ENCODE measurements around the gene COPS6. TPM values are rescaled to one million over a fixed set of nuclear protein-coding genes. Genes with fewer than 3 reads are reported as not detected.

The COPS6 gene
- total and polyA plus RNA-seq, 4 experiments from 2014 or later: 85.5 to 261 (median 122) TPM

DNA sequence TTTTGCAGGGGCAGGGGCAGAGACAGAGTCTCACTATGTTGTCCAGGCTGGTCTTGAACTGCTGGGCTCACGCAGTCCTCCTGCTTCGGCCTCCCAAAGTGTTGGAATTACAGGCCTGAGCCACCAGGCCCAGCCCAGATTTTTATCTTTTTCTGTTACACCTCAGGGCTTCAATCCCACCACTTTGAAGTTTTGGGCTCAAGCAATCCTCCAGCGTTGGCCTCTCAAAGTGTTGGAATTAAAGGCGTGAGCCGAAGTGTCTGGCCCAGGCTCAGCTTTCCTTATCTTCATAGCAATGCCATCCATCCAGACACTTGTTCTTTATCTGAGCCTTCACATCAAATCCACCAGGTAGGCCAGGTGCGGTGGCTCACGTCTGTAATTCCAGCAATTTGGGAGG lies 26.3 kb downstream of the COPS6 start:
- Mint-ChIP-seq H3K27me3 (no peaks in the 10 kb centered on the region), H3K36me3 (peaks cover 20 to 45% of the 10 kb centered on the region in 2 donors), H3K4me1 (peaks cover 2 to 22% (median 16%) of the 10 kb centered on the region in 4 donors), H3K27ac (no peak overlapping the region), H3K4me3 (no peak overlapping the region), H3K9me3 (peaks cover 0 to 3% (median 0%) of the 10 kb centered on the region in 8 donors)
- CTCF ChIA-PET (ENCODE audit: partially characterized antibody): interaction anchor here (2.4 kb wide), 1 partner anchor 16 kb away, joined by 7 read pairs; no protein-coding TSS in a partner anchor
- intact Hi-C loops (cut with micrococcal nuclease): no loop called here
- H3K4me3 ChIP-seq (ENCODE audit: low read length in 2 of 2): no peak overlapping the region
- H3K27ac ChIP-seq (ENCODE audit: low read depth, low read length): no peak overlapping the region
- no peaks in the 10 kb centered on the region for H3K27me3 ChIP-seq (ENCODE audit: insufficient read depth, low read length)
- H3K36me3 ChIP-seq (ENCODE audit: insufficient read depth, low read length): peaks cover 22% of the 10 kb centered on the region
- no peaks in the 10 kb centered on the region for H3K9me3 ChIP-seq (ENCODE audit: control insufficient read depth in 1 of 2, low read length in 2 of 2)
- no peak for DNase-seq
- POLR2A ChIA-PET (ENCODE audit: partially characterized antibody): interaction anchor here (1.3 to 5.6 kb wide), 2 partner anchors 11 to 14 kb away, joined by 5 to 20 read pairs; partner anchors contain the start of genes AP4M1, MBLAC1 and MCM7
- H3K4me1 ChIP-seq (ENCODE audit: insufficient read depth, low read length): peaks cover 10% of the 10 kb centered on the region

GRCh38 chr7:100118388-100119071 lies 29.8 kb downstream of the COPS6 start:
- peak overlapping the region; percentile 95 to 100 (median 99) for H3K27ac Mint-ChIP-seq
- Histone ChIP-seq H3K4me3 (ENCODE audit: low read length in 2 of 2) (peak overlapping the region; percentile 89 to 95), H3K27ac (ENCODE audit: low read depth, low read length) (peak overlapping the region; percentile 80), H3K4me1 (ENCODE audit: insufficient read depth, low read length) (peaks cover 26% of the 10 kb centered on the region), H3K36me3 (ENCODE audit: insufficient read depth, low read length) (peaks cover under 1% of the 10 kb centered on the region), H3K9me3 (ENCODE audit: control insufficient read depth in 1 of 2, low read length in 2 of 2) (no peaks in the 10 kb centered on the region), H3K27me3 (ENCODE audit: insufficient read depth, low read length) (no peaks in the 10 kb centered on the region)
- ChIA-PET CTCF (ENCODE audit: partially characterized antibody) (interaction anchor here (0.7 kb wide), 1 partner anchor 11 kb away, joined by 3 read pairs; no protein-coding TSS in a partner anchor), POLR2A (ENCODE audit: partially characterized antibody) (interaction anchor here (1.3 to 3.0 kb wide), 2 partner anchors 16 to 18 kb away, joined by 3 to 10 read pairs; partner anchors contain the start of gene AP4M1)
- intact Hi-C loops (cut with micrococcal nuclease): loop anchor here (1.0 kb wide), 3 partner anchors 9 to 37 kb away; partner anchors contain the start of genes AP4M1, MCM7 and ZNF3
- H3K27me3 Mint-ChIP-seq: no peaks in the 10 kb centered on the region
- peaks cover 3 to 36% of the 10 kb centered on the region in 2 donors for H3K36me3 Mint-ChIP-seq
- H3K9me3 Mint-ChIP-seq: peaks cover 0 to 3% (median 0%) of the 10 kb centered on the region in 8 donors
- peaks cover 7 to 39% (median 25%) of the 10 kb centered on the region in 4 donors for H3K4me1 Mint-ChIP-seq
- peak overlapping the region; percentile 94 to 99 (median 96) for H3K4me3 Mint-ChIP-seq
- DNase-seq: no peak

DNA sequence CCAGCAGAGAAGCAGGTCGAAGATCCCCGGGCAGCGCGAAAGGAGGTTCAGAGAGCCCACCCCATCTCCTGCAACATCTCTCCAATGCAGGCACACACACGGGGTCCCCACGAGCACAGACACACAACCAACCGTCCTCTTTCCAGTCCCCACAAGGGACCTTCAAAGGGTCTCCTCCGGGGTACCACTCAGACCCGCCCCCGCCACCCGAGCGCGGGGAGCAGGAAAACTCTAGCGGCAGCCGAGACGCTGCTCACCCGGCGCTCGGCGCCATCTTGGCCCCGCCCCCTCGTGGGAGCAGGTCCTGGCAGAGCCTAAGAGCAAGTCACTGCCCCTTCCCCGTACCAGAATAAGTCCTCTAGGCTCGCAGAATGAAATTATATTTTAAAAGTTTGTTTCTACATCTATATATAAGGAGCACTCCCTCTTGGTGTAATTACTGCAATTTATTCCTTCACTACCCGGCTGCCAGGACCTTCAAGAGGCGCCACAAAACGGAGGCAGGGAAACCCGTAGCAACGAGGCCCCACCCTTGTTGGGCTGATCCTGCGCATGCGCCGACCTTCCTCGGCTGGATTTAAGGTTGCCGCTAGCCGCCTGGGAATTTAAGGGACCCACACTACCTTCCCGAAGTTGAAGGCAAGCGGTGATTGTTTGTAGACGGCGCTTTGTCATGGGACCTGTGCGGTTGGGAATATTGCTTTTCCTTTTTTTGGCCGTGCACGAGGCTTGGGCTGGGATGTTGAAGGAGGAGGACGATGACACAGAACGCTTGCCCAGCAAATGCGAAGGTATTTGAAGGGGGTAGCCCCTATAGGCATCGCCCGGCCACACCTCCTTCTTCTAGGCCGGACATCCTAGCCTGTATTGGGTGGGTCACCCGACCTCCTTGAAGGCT lies 30.6 kb downstream of the COPS6 start, which contains the start of the genes CNPY4 and TAF6:
Gene CNPY4 (plus strand): TSS at position 563 of the 898 bp plus-strand sequence. CDS start 111 bp downstream, at position 674.
Gene TAF6 (minus strand): TSS at position 287 of the 898 bp plus-strand sequence. CDS start 5,149 bp downstream, outside the sequence.
- Histone ChIP-seq H3K4me3 (ENCODE audit: low read length in 2 of 2) (peak within 1 kb of the TSS; percentile 89 to 95), H3K36me3 (ENCODE audit: insufficient read depth, low read length) (peaks cover 2% of the 10 kb centered on the region), H3K27ac (ENCODE audit: low read depth, low read length) (peak within 1 kb of the TSS; percentile 80), H3K4me1 (ENCODE audit: insufficient read depth, low read length) (peaks cover 26% of the 10 kb centered on the region), H3K27me3 (ENCODE audit: insufficient read depth, low read length) (no peaks in the 10 kb centered on the region), H3K9me3 (ENCODE audit: control insufficient read depth in 1 of 2, low read length in 2 of 2) (no peaks in the 10 kb centered on the region)
- DNase-seq: peak; percentile 96
- Mint-ChIP-seq H3K4me1 (peaks cover 8 to 41% (median 27%) of the 10 kb centered on the region in 4 donors), H3K27ac (peak within 1 kb of the TSS; percentile 95 to 100 (median 99)), H3K4me3 (peak within 1 kb of the TSS; percentile 94 to 99 (median 96)), H3K36me3 (peaks cover 3 to 37% of the 10 kb centered on the region in 2 donors), H3K27me3 (no peaks in the 10 kb centered on the region), H3K9me3 (peaks cover 0 to 3% (median 0%) of the 10 kb centered on the region in 8 donors)
- CTCF ChIA-PET (ENCODE audit: partially characterized antibody): interaction anchor here (1.1 to 3.5 kb wide), 5 partner anchors 11 to 288 kb away, joined by 3 to 21 read pairs (median 3); no protein-coding TSS in a partner anchor
- POLR2A ChIA-PET (ENCODE audit: partially characterized antibody): interaction anchor here (0.7 to 7.9 kb wide), 17 partner anchors 10 to 470 kb away, joined by 3 to 175 read pairs (median 6); partner anchors contain the start of genes AP4M1, COPS6, LAMTOR4 and MCM7
- intact Hi-C loops (cut with micrococcal nuclease): loop anchor here (1.0 kb wide), 3 partner anchors 8 to 38 kb away; partner anchors contain the start of genes AP4M1, MCM7 and ZNF3

DNA sequence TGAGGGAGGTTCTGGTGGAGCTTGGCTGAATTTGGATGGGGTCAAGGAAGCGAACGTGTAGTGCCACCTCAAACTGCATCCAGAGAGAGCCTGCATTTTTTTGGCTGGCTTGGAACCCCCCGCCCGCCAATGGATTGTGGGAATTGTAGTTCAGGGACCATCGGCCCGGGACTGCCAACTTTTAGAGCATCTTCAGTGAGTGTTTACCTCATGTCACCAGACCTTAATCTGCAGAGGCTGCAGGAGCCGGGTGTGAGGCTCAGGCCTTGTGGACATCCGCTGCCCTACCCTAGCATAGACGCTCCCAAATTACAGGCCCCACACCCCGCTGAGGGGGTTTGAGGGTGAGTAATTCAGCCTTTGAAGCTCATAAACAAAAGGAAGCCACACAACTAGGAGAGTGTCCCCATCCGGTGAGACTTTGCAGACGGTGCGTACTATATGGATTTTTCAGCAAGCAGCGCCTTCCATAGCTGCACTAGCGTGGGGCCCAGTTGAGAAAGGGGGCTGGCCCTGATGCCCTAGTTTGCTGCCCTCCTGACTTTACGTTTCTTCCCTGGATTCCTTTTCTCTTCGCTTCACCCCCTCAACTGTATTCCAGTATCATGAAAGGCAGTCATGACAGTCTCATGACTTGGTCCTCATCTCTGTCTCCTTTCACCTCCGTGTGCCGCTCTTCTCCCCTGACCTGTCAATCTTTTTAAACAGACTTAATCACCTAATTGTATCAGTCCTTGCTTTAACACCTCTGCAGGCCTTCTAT lies 31.4 kb downstream of the COPS6 start:
- Mint-ChIP-seq H3K4me3 (peak overlapping the region; percentile 94 to 99 (median 96)), H3K9me3 (peaks cover 0 to 3% (median 0%) of the 10 kb centered on the region in 8 donors), H3K36me3 (peaks cover 3 to 45% of the 10 kb centered on the region in 2 donors), H3K27ac (peak overlapping the region; percentile 95 to 100 (median 99)), H3K4me1 (peaks cover 14 to 49% (median 34%) of the 10 kb centered on the region in 4 donors), H3K27me3 (no peaks in the 10 kb centered on the region)
- DNase-seq: peak; percentile 78 to 88 (median 81)
- POLR2A ChIA-PET (ENCODE audit: partially characterized antibody): interaction anchor here (0.7 to 7.9 kb wide), 18 partner anchors 9 to 469 kb away, joined by 3 to 175 read pairs (median 6); partner anchors contain the start of genes AP4M1, COPS6, LAMTOR4 and MCM7
- intact Hi-C loops (cut with micrococcal nuclease): loop anchor here (1.0 kb wide), 4 partner anchors 7 to 39 kb away; partner anchors contain the start of genes AP4M1, LAMTOR4, MCM7 and ZNF3
- H3K27ac ChIP-seq (ENCODE audit: low read depth, low read length): peak overlapping the region; percentile 80
- peaks cover 35% of the 10 kb centered on the region for H3K4me1 ChIP-seq (ENCODE audit: insufficient read depth, low read length)
- no peaks in the 10 kb centered on the region for H3K27me3 ChIP-seq (ENCODE audit: insufficient read depth, low read length)
- peak overlapping the region; percentile 63 to 95 for H3K4me3 ChIP-seq (ENCODE audit: low read length in 2 of 2)
- CTCF ChIA-PET (ENCODE audit: partially characterized antibody): interaction anchor here (1.1 to 3.5 kb wide), 6 partner anchors 10 to 287 kb away, joined by 3 to 21 read pairs (median 4); no protein-coding TSS in a partner anchor
- H3K9me3 ChIP-seq (ENCODE audit: control insufficient read depth in 1 of 2, low read length in 2 of 2): no peaks in the 10 kb centered on the region
- H3K36me3 ChIP-seq (ENCODE audit: insufficient read depth, low read length): peaks cover 9% of the 10 kb centered on the region

- CTCF ChIA-PET (ENCODE audit: partially characterized antibody): interaction anchor here (1.1 to 3.5 kb wide), 5 partner anchors 10 to 96 kb away, joined by 3 to 21 read pairs (median 4); no protein-coding TSS in a partner anchor
- POLR2A ChIA-PET (ENCODE audit: partially characterized antibody): interaction anchor here (0.9 to 7.9 kb wide), 15 partner anchors 9 to 308 kb away, joined by 3 to 175 read pairs (median 6); partner anchors contain the start of genes AP4M1, COPS6, LAMTOR4 and MCM7
- intact Hi-C loops (cut with micrococcal nuclease): loop anchor here (1.0 kb wide), 1 partner anchor 28 kb away; the partner anchor contains the start of gene LAMTOR4
- peaks cover 40% of the 10 kb centered on the region for H3K4me1 ChIP-seq (ENCODE audit: insufficient read depth, low read length)
- H3K27me3 ChIP-seq (ENCODE audit: insufficient read depth, low read length): no peaks in the 10 kb centered on the region
- Mint-ChIP-seq H3K9me3 (peaks cover 0 to 3% (median 0%) of the 10 kb centered on the region in 8 donors), H3K27ac (peak overlapping the region; percentile 95 to 100 (median 99)), H3K36me3 (peaks cover 3 to 45% of the 10 kb centered on the region in 2 donors), H3K4me1 (peaks cover 14 to 55% (median 34%) of the 10 kb centered on the region in 4 donors), H3K4me3 (peak overlapping the region; percentile 94 to 99 (median 96)), H3K27me3 (no peaks in the 10 kb centered on the region)
- peak overlapping the region; percentile 63 to 95 for H3K4me3 ChIP-seq (ENCODE audit: low read length in 2 of 2)
- H3K9me3 ChIP-seq (ENCODE audit: control insufficient read depth in 1 of 2, low read length in 2 of 2): no peaks in the 10 kb centered on the region
- peaks cover 9% of the 10 kb centered on the region for H3K36me3 ChIP-seq (ENCODE audit: insufficient read depth, low read length)
- peak overlapping the region; percentile 80 for H3K27ac ChIP-seq (ENCODE audit: low read depth, low read length)
- DNase-seq: no peak
Observed at GRCh38 chr7:100120733-100121036, 31.9 kb downstream of the COPS6 start.

Measured in CD4-positive, alpha-beta memory T cell (primary cell).